Measurements from ENCODE around the gene XRCC6.

Gene XRCC6

DNA sequence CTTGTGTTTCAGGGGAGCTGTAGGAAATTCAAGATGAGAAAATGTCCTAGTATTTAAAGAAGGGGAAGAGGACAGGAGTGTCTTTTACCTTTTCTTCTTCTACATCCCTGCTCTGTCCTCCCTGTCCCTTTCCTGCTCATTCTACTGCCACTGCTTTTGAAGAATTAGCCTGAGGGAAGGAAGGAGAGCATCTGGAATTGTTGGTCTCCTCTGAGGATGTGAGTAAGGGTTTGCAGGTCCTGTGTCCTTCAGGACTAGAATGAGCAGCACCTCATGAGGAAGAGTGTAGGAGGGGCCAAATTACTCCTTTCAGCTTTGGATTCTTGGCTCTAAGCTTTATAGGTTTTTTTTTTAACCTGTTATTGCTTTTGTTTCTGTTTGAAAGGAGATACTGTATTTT, 43.4 kb downstream of the XRCC6 start:
- TF ChIP-seq REST (IDR thresholded peaks at IDR 0.05; ENCODE audit: insufficient read depth in 1 of 2, low read depth in 2 of 2, low read length in 2 of 2) = no peak
- TF ChIP-seq FOXP2 (optimal IDR thresholded peaks at IDR 0.05; ENCODE audit: borderline replicate concordance, extremely low read depth, extremely low read length, insufficient read depth) = no peak
- TF ChIP-seq SIN3A (IDR thresholded peaks at IDR 0.05; ENCODE audit: borderline replicate concordance, insufficient read depth, low read length) = no peak
- TF ChIP-seq POLR2AphosphoS5 (IDR thresholded peaks at IDR 0.05; ENCODE audit: low read depth, low read length) = no peak
- no peak for TF ChIP-seq TAF1 (IDR thresholded peaks at IDR 0.05; ENCODE audit: borderline replicate concordance, insufficient read depth, low read length)

DNA sequence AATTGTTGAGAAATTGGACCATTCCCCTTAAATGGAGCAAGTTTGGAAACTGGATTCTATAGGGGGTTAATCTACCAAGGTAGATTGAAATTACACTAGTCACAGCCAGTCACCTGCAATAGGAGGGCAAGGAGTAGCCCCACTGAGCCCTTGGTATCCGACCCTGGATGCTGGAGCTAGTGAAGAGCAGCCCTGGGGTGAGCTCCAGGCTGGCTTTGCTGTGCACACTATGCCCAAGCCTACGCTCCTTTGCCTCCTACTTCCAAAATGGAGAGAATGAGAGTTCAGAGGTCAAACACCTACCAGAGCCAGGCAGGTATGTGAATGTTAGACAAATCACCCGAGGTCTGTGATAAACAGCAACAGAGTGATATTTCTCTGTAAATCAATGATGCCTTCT, 43.9 kb downstream of the XRCC6 start:
- no peak for TF ChIP-seq FOXP2 (optimal IDR thresholded peaks at IDR 0.05; ENCODE audit: borderline replicate concordance, extremely low read depth, extremely low read length, insufficient read depth)
- TF ChIP-seq POLR2AphosphoS5 (IDR thresholded peaks at IDR 0.05; ENCODE audit: low read depth, low read length) = no peak; the same call in 1 of the 2 replicates
- TF ChIP-seq SIN3A (IDR thresholded peaks at IDR 0.05; ENCODE audit: borderline replicate concordance, insufficient read depth, low read length) = no peak
- no peak for TF ChIP-seq TAF1 (IDR thresholded peaks at IDR 0.05; ENCODE audit: borderline replicate concordance, insufficient read depth, low read length)
- no peak for TF ChIP-seq REST (IDR thresholded peaks at IDR 0.05; ENCODE audit: insufficient read depth in 1 of 2, low read depth in 2 of 2, low read length in 2 of 2)

DNA sequence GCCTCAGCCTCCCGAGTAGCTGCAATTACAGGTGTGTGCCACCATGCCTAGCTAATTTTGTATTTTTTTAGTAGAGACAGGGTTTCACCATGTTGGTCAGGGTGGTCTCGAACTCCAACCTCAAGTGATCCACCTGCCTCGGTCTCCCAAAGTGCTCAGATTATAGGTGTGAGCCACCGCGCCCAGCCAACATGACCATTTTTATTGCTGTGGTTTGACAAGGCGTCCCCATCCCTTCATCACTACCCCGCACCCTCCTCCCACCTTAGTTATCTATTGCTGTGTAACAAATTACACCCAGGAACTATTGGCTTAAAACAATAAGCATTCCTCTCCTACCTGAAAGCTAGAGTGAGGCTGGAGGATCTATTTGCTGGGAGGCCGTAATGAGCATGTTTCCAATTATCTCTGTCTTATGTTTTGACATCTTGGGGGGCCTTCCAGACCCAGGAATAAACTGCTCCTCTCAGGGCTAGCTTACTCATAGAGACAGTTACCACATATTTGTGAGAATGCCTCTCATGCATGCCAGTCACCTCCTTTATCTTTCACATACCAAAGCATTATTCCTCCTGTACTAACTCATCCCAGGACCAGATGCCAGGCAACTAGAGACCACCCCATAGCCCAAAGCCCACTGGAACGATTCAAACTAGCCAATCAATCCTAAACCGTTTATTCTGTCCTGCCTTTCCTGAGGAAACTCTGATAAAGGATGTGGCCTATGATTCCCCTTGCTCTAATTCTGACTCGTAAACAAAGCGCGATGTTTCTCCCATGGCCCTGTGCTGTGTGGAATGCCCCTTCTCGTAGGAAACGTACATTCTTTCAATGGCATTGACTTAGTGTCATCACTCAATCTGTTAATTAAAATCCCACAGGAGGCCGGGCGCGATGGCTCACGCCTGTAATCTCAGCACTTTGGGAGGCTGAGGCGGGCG, 48.1 kb downstream of the XRCC6 start:
- TF ChIP-seq SIN3A (IDR thresholded peaks at IDR 0.05; ENCODE audit: borderline replicate concordance, insufficient read depth, low read length) (no peak), REST (IDR thresholded peaks at IDR 0.05; ENCODE audit: insufficient read depth in 1 of 2, low read depth in 2 of 2, low read length in 2 of 2) (no peak), POLR2AphosphoS5 (IDR thresholded peaks at IDR 0.05; ENCODE audit: low read depth, low read length) (no peak), FOXP2 (optimal IDR thresholded peaks at IDR 0.05; ENCODE audit: borderline replicate concordance, extremely low read depth, extremely low read length, insufficient read depth) (no peak), TAF1 (IDR thresholded peaks at IDR 0.05; ENCODE audit: borderline replicate concordance, insufficient read depth, low read length) (no peak)

- no peak for TF ChIP-seq SIN3A (IDR thresholded peaks at IDR 0.05; ENCODE audit: borderline replicate concordance, insufficient read depth, low read length)
- no peak for TF ChIP-seq FOXP2 (optimal IDR thresholded peaks at IDR 0.05; ENCODE audit: borderline replicate concordance, extremely low read depth, extremely low read length, insufficient read depth)
- TF ChIP-seq REST (IDR thresholded peaks at IDR 0.05; ENCODE audit: insufficient read depth in 1 of 2, low read depth in 2 of 2, low read length in 2 of 2) = no peak
- TF ChIP-seq TAF1 (IDR thresholded peaks at IDR 0.05; ENCODE audit: borderline replicate concordance, insufficient read depth, low read length) = no peak
- no peak for TF ChIP-seq POLR2AphosphoS5 (IDR thresholded peaks at IDR 0.05; ENCODE audit: low read depth, low read length)
Observed at GRCh38 chr22:41672780-41673509, 51.9 kb downstream of the XRCC6 start.

Measured in PFSK-1 (cell line).